Measurements from ENCODE around the gene EXD3.

Gene EXD3

GRCh38 chr9:137299938-137300337 is 123.0 kb downstream of the EXD3 start:
- no peak for DNase-seq (ENCODE audit: extremely low read depth in 1 of 2, low read depth in 1 of 2)

GRCh38 chr9:137299203-137299565 is 123.8 kb downstream of the EXD3 start:
- DNase-seq (ENCODE audit: extremely low read depth in 1 of 2, low read depth in 1 of 2), result no peak

- DNase-seq (ENCODE audit: extremely low read depth in 1 of 2, low read depth in 1 of 2), result no peak
These were observed 124.4 kb downstream of the EXD3 start for GRCh38 chr9:137298401-137299202.

- DNase-seq (ENCODE audit: extremely low read depth in 1 of 2, low read depth in 1 of 2), result no peak
These were observed 125.0 kb downstream of the EXD3 start for GRCh38 chr9:137297966-137298365.

- DNase-seq (ENCODE audit: extremely low read depth in 1 of 2, low read depth in 1 of 2), result no peak
These were observed 126.0 kb downstream of the EXD3 start for GRCh38 chr9:137296670-137297664.

GRCh38 chr9:137295849-137296669 is 126.9 kb downstream of the EXD3 start:
- no peak for DNase-seq (ENCODE audit: extremely low read depth in 1 of 2, low read depth in 1 of 2)

GRCh38 chr9:137295238-137295811 is 127.6 kb downstream of the EXD3 start:
- DNase-seq (ENCODE audit: extremely low read depth in 1 of 2, low read depth in 1 of 2), result no peak

- DNase-seq (ENCODE audit: extremely low read depth in 1 of 2, low read depth in 1 of 2), result no peak
These were observed 128.2 kb downstream of the EXD3 start for GRCh38 chr9:137294681-137295237.

- DNase-seq (ENCODE audit: extremely low read depth in 1 of 2, low read depth in 1 of 2), result no peak
These were observed 128.8 kb downstream of the EXD3 start for GRCh38 chr9:137294091-137294680.

GRCh38 chr9:137293482-137294090 is 129.4 kb downstream of the EXD3 start:
- no peak for DNase-seq (ENCODE audit: extremely low read depth in 1 of 2, low read depth in 1 of 2)

- no peak for DNase-seq (ENCODE audit: extremely low read depth in 1 of 2, low read depth in 1 of 2)
These were observed 129.9 kb downstream of the EXD3 start for GRCh38 chr9:137293094-137293481.

GRCh38 chr9:137286975-137287383 is 136.0 kb downstream of the EXD3 start:
- DNase-seq (ENCODE audit: extremely low read depth in 1 of 2, low read depth in 1 of 2), result no peak

GRCh38 chr9:137281345-137282116 is 141.4 kb downstream of the EXD3 start:
- DNase-seq (ENCODE audit: extremely low read depth in 1 of 2, low read depth in 1 of 2), result no peak

- DNase-seq (ENCODE audit: extremely low read depth in 1 of 2, low read depth in 1 of 2), result no peak
These were observed 142.3 kb downstream of the EXD3 start for GRCh38 chr9:137280474-137281344.

GRCh38 chr9:137279741-137280473 is 143.1 kb downstream of the EXD3 start:
- DNase-seq (ENCODE audit: extremely low read depth in 1 of 2, low read depth in 1 of 2), result no peak

- no peak for DNase-seq (ENCODE audit: extremely low read depth in 1 of 2, low read depth in 1 of 2)
These were observed 143.9 kb downstream of the EXD3 start for GRCh38 chr9:137278721-137279711.

Measured in activated CD8-positive, alpha-beta memory T cell treated with anti-CD3 and anti-CD28 coated beads for 1 hour (primary cell).